ENCODE results near the gene CMTR2. TPM values are rescaled to one million over a fixed set of nuclear protein-coding genes. Genes with fewer than 3 reads are reported as not detected.
"Not testable (repeated sequence)": the region's sequence is repeated elsewhere in the genome, so short reads cannot be mapped to it uniquely, and the experiment has no call there.

Gene CMTR2
- total and polyA plus RNA-seq, 4 donors, result 21.1 to 36.3 (median 25.6) TPM

- no peaks in the 10 kb centered on the region for H3K9me3 ChIP-seq (ENCODE audit: control insufficient read depth, insufficient read depth, low read length)
- no peaks in the 10 kb centered on the region for H3K36me3 ChIP-seq (ENCODE audit: control insufficient read depth, insufficient read depth, low read length)
- H3K27ac ChIP-seq (ENCODE audit: low read depth, low read length), result no peak overlapping the region
- DNase-seq (ENCODE audit: low read depth in 4 of 6, low spot score in 6 of 6), result peak in 5 of 6 donors; percentile 47 to 93 (median 61)
- no peaks in the 10 kb centered on the region for H3K4me1 ChIP-seq (ENCODE audit: control insufficient read depth, insufficient read depth, low read length)
- H3K27me3 ChIP-seq (ENCODE audit: control insufficient read depth, insufficient read depth, low read length), result no peaks in the 10 kb centered on the region
- WGBS (ENCODE audit: insufficient coverage), result 30% methylated on average over 5 of the region's 7 CpGs
- H3K4me3 ChIP-seq (ENCODE audit: low read depth, low read length), result no peak overlapping the region
These were observed 22.5 kb upstream of the CMTR2 start for GRCh38 chr16:71311553-71312158.

- Histone ChIP-seq H3K4me3 (ENCODE audit: low read depth, low read length) (no peak overlapping the region), H3K36me3 (ENCODE audit: control insufficient read depth, insufficient read depth, low read length) (no peaks in the 10 kb centered on the region), H3K9me3 (ENCODE audit: control insufficient read depth, insufficient read depth, low read length) (no peaks in the 10 kb centered on the region), H3K4me1 (ENCODE audit: control insufficient read depth, insufficient read depth, low read length) (no peaks in the 10 kb centered on the region), H3K27me3 (ENCODE audit: control insufficient read depth, insufficient read depth, low read length) (no peaks in the 10 kb centered on the region), H3K27ac (ENCODE audit: low read depth, low read length) (no peak overlapping the region)
- WGBS (ENCODE audit: insufficient coverage), result 91% methylated on average over 5 of the region's 5 CpGs
- DNase-seq (ENCODE audit: low read depth in 4 of 6, low spot score in 6 of 6), result no peak
These were observed 14.7 kb upstream of the CMTR2 start for GRCh38 chr16:71303938-71304337.

- no peak overlapping the region for H3K4me3 ChIP-seq (ENCODE audit: low read depth, low read length)
- 100% methylated on average over 1 of the region's 2 CpGs for WGBS (ENCODE audit: insufficient coverage)
- H3K4me1 ChIP-seq (ENCODE audit: control insufficient read depth, insufficient read depth, low read length), result no peaks in the 10 kb centered on the region
These were observed 8.1 kb upstream of the CMTR2 start for GRCh38 chr16:71297341-71297634.

GRCh38 chr16:71296584-71297340 is 7.6 kb upstream of the CMTR2 start:
- DNase-seq (ENCODE audit: low read depth in 4 of 6, low spot score in 6 of 6), result no peak
- Histone ChIP-seq H3K27ac (ENCODE audit: low read depth, low read length) (no peak overlapping the region), H3K4me3 (ENCODE audit: low read depth, low read length) (no peak overlapping the region), H3K27me3 (ENCODE audit: control insufficient read depth, insufficient read depth, low read length) (no peaks in the 10 kb centered on the region), H3K36me3 (ENCODE audit: control insufficient read depth, insufficient read depth, low read length) (no peaks in the 10 kb centered on the region), H3K4me1 (ENCODE audit: control insufficient read depth, insufficient read depth, low read length) (no peaks in the 10 kb centered on the region), H3K9me3 (ENCODE audit: control insufficient read depth, insufficient read depth, low read length) (no peaks in the 10 kb centered on the region)
- WGBS (ENCODE audit: insufficient coverage), result 92% methylated on average over 2 of the region's 3 CpGs

More at GRCh38 chr16:71297341-71297634, 8.1 kb upstream of the CMTR2 start:
- H3K9me3 ChIP-seq (ENCODE audit: control insufficient read depth, insufficient read depth, low read length), result no peaks in the 10 kb centered on the region
- DNase-seq (ENCODE audit: low read depth in 4 of 6, low spot score in 6 of 6), result no peak
- H3K36me3 ChIP-seq (ENCODE audit: control insufficient read depth, insufficient read depth, low read length), result no peaks in the 10 kb centered on the region
- H3K27me3 ChIP-seq (ENCODE audit: control insufficient read depth, insufficient read depth, low read length), result no peaks in the 10 kb centered on the region
- H3K27ac ChIP-seq (ENCODE audit: low read depth, low read length), result no peak overlapping the region

- WGBS (ENCODE audit: insufficient coverage), result no CpG with 5 or more reads among the region's 1 CpG
- H3K4me3 ChIP-seq (ENCODE audit: low read depth, low read length), result no peak overlapping the region
- DNase-seq (ENCODE audit: low read depth in 4 of 6, low spot score in 6 of 6), result no peak
- H3K9me3 ChIP-seq (ENCODE audit: control insufficient read depth, insufficient read depth, low read length), result no peaks in the 10 kb centered on the region
- no peak overlapping the region for H3K27ac ChIP-seq (ENCODE audit: low read depth, low read length)
- H3K27me3 ChIP-seq (ENCODE audit: control insufficient read depth, insufficient read depth, low read length), result no peaks in the 10 kb centered on the region
- no peaks in the 10 kb centered on the region for H3K36me3 ChIP-seq (ENCODE audit: control insufficient read depth, insufficient read depth, low read length)
- no peaks in the 10 kb centered on the region for H3K4me1 ChIP-seq (ENCODE audit: control insufficient read depth, insufficient read depth, low read length)
These were observed 6.7 kb upstream of the CMTR2 start for GRCh38 chr16:71295950-71296349.

DNA sequence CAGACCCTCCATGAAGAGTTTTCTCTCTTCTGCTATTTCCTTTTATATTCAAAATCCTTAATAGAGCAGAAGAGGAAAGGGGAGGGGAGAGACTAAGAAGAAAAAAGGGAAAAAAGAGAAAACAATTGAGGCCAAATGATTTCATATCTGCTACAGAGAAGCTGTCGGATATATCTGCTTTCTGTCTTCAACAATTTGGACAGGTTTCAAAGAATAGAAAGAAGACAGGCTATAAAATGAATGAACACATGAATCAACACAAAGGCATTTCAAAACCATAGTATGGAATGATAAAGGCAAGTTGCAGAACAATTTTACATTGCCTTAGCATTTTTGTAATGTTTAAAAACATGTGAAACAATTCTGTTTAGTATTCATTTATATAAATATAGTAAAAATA is 4.7 kb upstream of the CMTR2 start:
- H3K4me3 ChIP-seq (ENCODE audit: low read depth, low read length), result no peak overlapping the region
- WGBS (ENCODE audit: insufficient coverage), result no CpG with 5 or more reads among the region's 1 CpG
- no peaks in the 10 kb centered on the region for H3K27me3 ChIP-seq (ENCODE audit: control insufficient read depth, insufficient read depth, low read length)
- no peak overlapping the region for H3K27ac ChIP-seq (ENCODE audit: low read depth, low read length)
- no peak for DNase-seq (ENCODE audit: low read depth in 4 of 6, low spot score in 6 of 6)
- H3K36me3 ChIP-seq (ENCODE audit: control insufficient read depth, insufficient read depth, low read length), result no peaks in the 10 kb centered on the region
- peaks cover 5% of the 10 kb centered on the region for H3K4me1 ChIP-seq (ENCODE audit: control insufficient read depth, insufficient read depth, low read length)
- H3K9me3 ChIP-seq (ENCODE audit: control insufficient read depth, insufficient read depth, low read length), result no peaks in the 10 kb centered on the region

DNA sequence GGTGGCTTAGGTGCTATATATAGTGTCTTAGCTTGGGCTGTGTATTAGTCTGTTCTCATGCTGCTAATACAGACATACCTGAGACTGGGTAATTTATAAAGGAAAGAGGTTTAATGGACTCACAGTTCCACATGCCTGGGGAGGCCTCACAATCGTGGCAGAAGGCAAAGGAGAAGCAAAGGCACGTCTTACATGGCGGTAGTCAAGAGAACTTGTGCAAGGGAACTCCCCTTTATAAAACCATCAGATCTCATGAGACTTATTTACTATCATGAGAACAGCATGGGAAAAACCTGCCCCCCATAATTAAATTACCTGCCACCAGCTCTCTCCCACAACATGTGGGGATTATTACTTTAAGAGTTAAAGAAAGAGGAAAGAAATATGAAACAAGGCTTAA is 2.9 kb upstream of the CMTR2 start:
- H3K4me1 ChIP-seq (ENCODE audit: control insufficient read depth, insufficient read depth, low read length); H3K9me3 ChIP-seq (ENCODE audit: control insufficient read depth, insufficient read depth, low read length); H3K36me3 ChIP-seq (ENCODE audit: control insufficient read depth, insufficient read depth, low read length); H3K27me3 ChIP-seq (ENCODE audit: control insufficient read depth, insufficient read depth, low read length); H3K4me3 ChIP-seq (ENCODE audit: low read depth, low read length); DNase-seq (ENCODE audit: low read depth in 4 of 6, low spot score in 6 of 6); H3K27ac ChIP-seq (ENCODE audit: low read depth, low read length): not testable (repeated sequence)
- no CpG with 5 or more reads among the region's 3 CpGs for WGBS (ENCODE audit: insufficient coverage)

DNA sequence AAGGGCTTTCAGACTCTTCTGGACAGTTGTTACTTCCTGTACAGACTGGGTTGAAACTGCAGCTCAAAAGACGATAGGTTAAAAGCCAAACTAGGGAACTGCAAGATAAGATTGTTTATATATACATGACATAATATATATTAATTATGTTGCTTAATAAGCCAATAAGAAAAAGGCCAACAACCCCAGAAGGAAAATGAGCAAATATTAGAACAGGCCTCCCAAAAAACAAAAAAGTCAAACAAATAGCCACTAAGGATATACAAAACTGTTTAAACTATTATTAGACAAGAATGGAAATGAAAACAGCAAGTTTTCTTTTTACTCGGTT is 495 bp upstream of the CMTR2 start:
- H3K4me1 ChIP-seq (ENCODE audit: control insufficient read depth, insufficient read depth, low read length), result peaks cover 8% of the 10 kb centered on the region
- no peaks in the 10 kb centered on the region for H3K9me3 ChIP-seq (ENCODE audit: control insufficient read depth, insufficient read depth, low read length)
- H3K36me3 ChIP-seq (ENCODE audit: control insufficient read depth, insufficient read depth, low read length), result no peaks in the 10 kb centered on the region
- no peaks in the 10 kb centered on the region for H3K27me3 ChIP-seq (ENCODE audit: control insufficient read depth, insufficient read depth, low read length)
- peak overlapping the region; percentile 91 for H3K4me3 ChIP-seq (ENCODE audit: low read depth, low read length)
- DNase-seq (ENCODE audit: low read depth in 4 of 6, low spot score in 6 of 6), result no peak
- whole genome bisulfite sequencing (ENCODE audit: insufficient coverage), result no CpG with 5 or more reads among the region's 2 CpGs
- H3K27ac ChIP-seq (ENCODE audit: low read depth, low read length), result peak overlapping the region; percentile 93

- H3K4me3 ChIP-seq (ENCODE audit: low read depth, low read length), result peak overlapping the region; percentile 91
- no peaks in the 10 kb centered on the region for H3K36me3 ChIP-seq (ENCODE audit: control insufficient read depth, insufficient read depth, low read length)
- no peaks in the 10 kb centered on the region for H3K27me3 ChIP-seq (ENCODE audit: control insufficient read depth, insufficient read depth, low read length)
- H3K4me1 ChIP-seq (ENCODE audit: control insufficient read depth, insufficient read depth, low read length), result peaks cover 8% of the 10 kb centered on the region
- 5% methylated on average over 2 of the region's 3 CpGs for WGBS (ENCODE audit: insufficient coverage)
- peak overlapping the region; percentile 93 for H3K27ac ChIP-seq (ENCODE audit: low read depth, low read length)
- no peak for DNase-seq (ENCODE audit: low read depth in 4 of 6, low spot score in 6 of 6)
- no peaks in the 10 kb centered on the region for H3K9me3 ChIP-seq (ENCODE audit: control insufficient read depth, insufficient read depth, low read length)
These were observed 672 bp downstream of the CMTR2 start for GRCh38 chr16:71288570-71288889.

DNA sequence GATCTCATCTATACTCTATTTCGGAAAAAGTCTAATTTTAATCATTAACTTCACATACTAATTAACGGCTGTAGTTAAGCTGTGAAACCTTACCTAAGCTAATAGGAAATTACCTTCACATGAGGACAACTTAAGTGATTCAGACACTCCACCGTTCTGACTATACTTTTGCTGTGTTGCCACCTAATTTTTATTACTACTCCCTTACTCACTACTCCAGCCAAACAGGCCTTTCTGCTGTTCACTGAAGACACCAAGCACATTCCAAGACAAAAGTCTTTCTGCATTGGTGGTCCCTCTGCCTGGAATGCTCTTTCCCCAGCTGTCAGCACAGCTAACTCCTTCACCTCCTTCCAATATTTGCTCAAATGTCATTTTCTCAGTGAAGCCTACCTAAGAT is 1.3 kb downstream of the CMTR2 start:
- DNase-seq (ENCODE audit: low read depth in 4 of 6, low spot score in 6 of 6), result no peak
- Histone ChIP-seq H3K4me1 (ENCODE audit: control insufficient read depth, insufficient read depth, low read length) (peaks cover 8% of the 10 kb centered on the region), H3K27me3 (ENCODE audit: control insufficient read depth, insufficient read depth, low read length) (no peaks in the 10 kb centered on the region), H3K27ac (ENCODE audit: low read depth, low read length) (no peak overlapping the region), H3K36me3 (ENCODE audit: control insufficient read depth, insufficient read depth, low read length) (no peaks in the 10 kb centered on the region), H3K4me3 (ENCODE audit: low read depth, low read length) (no peak overlapping the region), H3K9me3 (ENCODE audit: control insufficient read depth, insufficient read depth, low read length) (no peaks in the 10 kb centered on the region)
- WGBS (ENCODE audit: insufficient coverage), result 73% methylated on average over 3 of the region's 3 CpGs
